Suppressor macrophage (primary cell): Measurements from ENCODE around the gene LRP2.
A peak's percentile ranks its signal among the peaks of the same experiment; 100 is the strongest.
"Not testable (repeated sequence)": the region's sequence is repeated elsewhere in the genome, so short reads cannot be mapped to it uniquely, and the experiment has no call there.

Source experiments
- DNase-seq, 4 experiments: peaks; one replicate each; pipeline ENCODE4 v3.0.0-alpha.2; 2020 to 2022
- total RNA-seq, 17 experiments: gene quantifications; one replicate each; lab custom pipeline; 2026; ENCODE audit warnings: mixed read lengths in 6 of 17, inconsistent platforms in 3 of 17; lab: John Stamatoyannopoulos, UW

LRP2 gene
- 0 to 10.1 (median 0.21) reads per million in 17 experiments for total RNA-seq

GRCh38 chr2:169362118-169362893, at the start of gene LRP2:
Gene LRP2, minus strand, starts transcription at chr2:169362534. Its CDS starts 135 bp downstream, at chr2:169362399.
- DNase-seq = peak in 3 of 4 experiments; percentile 11 to 27 (median 14)

- no peak for DNase-seq
Observed at GRCh38 chr2:169406891-169407290, 44.6 kb upstream of the LRP2 start.

- not testable (repeated sequence) for DNase-seq
Observed at GRCh38 chr2:169399491-169399890, 37.2 kb upstream of the LRP2 start.

GRCh38 chr2:169397697-169398096, 35.4 kb upstream of the LRP2 start:
- DNase-seq = peak in 3 of 4 experiments; percentile 6 to 10 (median 7)

- DNase-seq = no peak
Observed at GRCh38 chr2:169395821-169396374, 33.6 kb upstream of the LRP2 start.

- no peak for DNase-seq
Observed at GRCh38 chr2:169393068-169393590, 30.8 kb upstream of the LRP2 start.

- no peak for DNase-seq
Observed at GRCh38 chr2:169391236-169391635, 28.9 kb upstream of the LRP2 start.

GRCh38 chr2:169388161-169388560, 25.8 kb upstream of the LRP2 start:
- DNase-seq = no peak

GRCh38 chr2:169386722-169387121, 24.4 kb upstream of the LRP2 start:
- DNase-seq = no peak

GRCh38 chr2:169384816-169385215, 22.5 kb upstream of the LRP2 start:
- no peak for DNase-seq

- no peak for DNase-seq
Observed at GRCh38 chr2:169372561-169372960, 10.2 kb upstream of the LRP2 start.

- DNase-seq = no peak
Observed at GRCh38 chr2:169366066-169366465, 3.7 kb upstream of the LRP2 start.

- no peak for DNase-seq
Observed at GRCh38 chr2:169365029-169365480, 2.7 kb upstream of the LRP2 start.

- DNase-seq = peak; percentile 15 to 41 (median 28)
Observed at GRCh38 chr2:169363560-169364150, 1.3 kb upstream of the LRP2 start.

GRCh38 chr2:169362894-169363559, 693 bp upstream of the LRP2 start:
- DNase-seq = peak in 1 of 4 experiments; percentile 11

- peak in 2 of 4 experiments; percentile 11 to 31 for DNase-seq
Observed at GRCh38 chr2:169361706-169362117, 622 bp downstream of the LRP2 start.

GRCh38 chr2:169360984-169361705, 1.2 kb downstream of the LRP2 start:
- DNase-seq = no peak

GRCh38 chr2:169358016-169358415, 4.3 kb downstream of the LRP2 start:
- no peak for DNase-seq

GRCh38 chr2:169354244-169354643, 8.1 kb downstream of the LRP2 start:
- no peak for DNase-seq

GRCh38 chr2:169351725-169352124, 10.6 kb downstream of the LRP2 start:
- no peak for DNase-seq

- peak; percentile 31 to 63 (median 56) for DNase-seq
Observed at GRCh38 chr2:169349535-169349934, 12.8 kb downstream of the LRP2 start.
